H1 (cell line): Measurements from ENCODE around the gene DENND1A. TPM values are rescaled to one million over a fixed set of nuclear protein-coding genes. Genes with fewer than 3 reads are reported as not detected.

Source experiments
- BCL11A ChIP-seq, 2 experiments: IDR thresholded peaks; one replicate each; pipeline ENCODE4 v1.6.1; 2011; ENCODE audit warnings: low read depth in 2 of 2, low read length in 2 of 2, mild to moderate bottlenecking in 2 of 2
- HDAC6 ChIP-seq: IDR thresholded peaks from one replicate; pipeline ENCODE4 v1.7.1; 2012; ENCODE audit warnings: low read depth, mild to moderate bottlenecking, inconsistent platforms, low read length, moderate library complexity
- RXRA ChIP-seq: IDR thresholded peaks from 2 replicates; pipeline ENCODE4 v1.6.1; 2011; ENCODE audit warnings: low read depth, mild to moderate bottlenecking, low read length, moderate library complexity; ENCODE audit not compliant: insufficient read depth
- SIRT6 ChIP-seq: IDR thresholded peaks from one replicate; pipeline ENCODE4 v1.7.1; 2012; ENCODE audit warnings: low read length, inconsistent platforms
- SP4 ChIP-seq: IDR thresholded peaks from 2 replicates; pipeline ENCODE4 v1.6.1; 2012; ENCODE audit warnings: low read length, inconsistent platforms
- polyA plus RNA-seq, 7 experiments: library from polyadenylated mRNA; depleted of rRNA in 3 of 7; stranded (reverse) in 5 of 7; unstranded in 2 of 7; fragments of >200 nt in 5 of 7; fragments of 200-250 nt in 2 of 7; gene quantifications; 1 replicate in 5 of 7; 2 replicates in 1 of 7; 4 replicates in 1 of 7; pipeline versions ENCODE4 v1.2.1 to v1.2.3, GENCODE V29; 2011 to 2013; ENCODE audit warnings: missing spikeins in 2 of 7, mixed read lengths in 2 of 7
- total RNA-seq: library from RNA; stranded (reverse); fragmentation: NEBNext Ultra II Directional; extraction: Animal tissue kit (Norgen Biotek cat#: 25700); gene quantifications from 2 replicates; pipeline ENCODE4 v1.2.1, GENCODE V29; 2021

DENND1A gene
- total and polyA plus RNA-seq, 2 of the 8 experiments (the other 6 are each of a cell fraction or from before 2014, with no cell fraction given), result 24.1 to 26.4 TPM

DNA sequence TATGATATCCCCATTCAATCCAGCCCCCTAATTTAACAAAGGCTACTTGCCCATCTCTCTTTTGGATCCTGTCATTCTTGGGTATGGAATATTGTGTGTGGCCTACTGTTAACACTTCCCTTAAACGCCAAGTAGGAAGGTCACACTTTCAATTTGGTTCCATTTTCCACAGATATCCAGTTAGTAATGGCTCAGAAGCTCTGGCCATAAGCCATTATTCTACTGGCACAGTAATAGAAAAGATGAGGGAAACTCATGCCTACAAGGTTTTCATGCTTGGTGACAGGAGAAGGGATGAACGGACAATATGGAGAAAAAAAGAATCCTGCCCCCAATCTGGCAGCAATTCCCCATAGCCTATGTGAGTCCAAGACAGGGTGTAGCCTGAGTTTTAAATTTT is 346.3 kb downstream of the DENND1A start (continued):
- TF ChIP-seq RXRA, result no peak
- no peak for TF ChIP-seq HDAC6
- no peak for TF ChIP-seq BCL11A (IDR thresholded peaks at IDR 0.05; ENCODE audit: low read depth in 2 of 2, low read length in 2 of 2)
- TF ChIP-seq SIRT6, result no peak
- no peak for TF ChIP-seq SP4
